Endothelial cell of umbilical vein (primary cell): ENCODE results near the gene JARID2. TPM values are rescaled to one million over a fixed set of nuclear protein-coding genes. Genes with fewer than 3 reads are reported as not detected.

Experiments used
- BruUV-seq: library from RNA; stranded (reverse); fragments of 400-500 nt; replicated peaks from 2 replicates; lab custom pipeline; 2021; lab: Mats Ljungman, UMichigan
- CTCF ChIA-PET: fragments of 300-600, 350-600 bp; sonication (Branson Sonifier 250); formaldehyde crosslinking; loops from one replicate; lab custom pipeline; 2021; ENCODE audit warnings: antibody characterized with exemption, inconsistent platforms; lab: Charles Lee
- POLR2A ChIA-PET: fragments of 300-600, 350-600 bp; sonication (Branson Sonifier 250); formaldehyde crosslinking; loops from one replicate; lab custom pipeline; 2021; ENCODE audit warnings: antibody characterized with exemption, inconsistent platforms; lab: Charles Lee
- DNase-seq: peaks from one replicate; pipeline ENCODE4 v3.0.0-alpha.2; 2011; ENCODE audit warnings: low read depth, low spot score
- FAIRE-seq: peaks from 2 replicates; lab custom pipeline; 2011; peaks lifted over from hg19 to GRCh38; lab: Jason Lieb, UNC
- H2AFZ ChIP-seq: 2 replicates; pipeline ENCODE4 v1.6.0; 2012; ENCODE audit warnings: low read depth, low read length, control low read depth, inconsistent platforms
- H3K27ac ChIP-seq: 2 replicates; pipeline ENCODE4 v1.5.1; 2011; ENCODE audit warnings: low read depth, mild to moderate bottlenecking, control low read depth, low read length, moderate library complexity; ENCODE audit not compliant: insufficient read depth
- H3K27me3 ChIP-seq, 2 experiments: 2 replicates each; pipeline versions ENCODE4 v1.6.0 to v1.6.1; 2011; ENCODE audit warnings: low read length in 2 of 2, mixed read lengths in 1 of 2; ENCODE audit not compliant: control insufficient read depth in 2 of 2, insufficient read depth in 2 of 2
- H3K36me3 ChIP-seq, 2 experiments: 2 replicates in 1 of 2; 3 replicates in 1 of 2; pipeline ENCODE4 v1.5.1; 2011; ENCODE audit warnings: low read length in 2 of 2, mild to moderate bottlenecking in 1 of 2, moderate library complexity in 1 of 2; ENCODE audit not compliant: control insufficient read depth in 2 of 2, insufficient read depth in 2 of 2; ENCODE audit errors: extremely low read depth in 1 of 2
- H3K4me1 ChIP-seq: 3 replicates; pipeline ENCODE4 v1.5.1; 2011; ENCODE audit warnings: mild to moderate bottlenecking, low read length; ENCODE audit not compliant: control insufficient read depth, insufficient read depth; ENCODE audit errors: extremely low read depth
- H3K4me2 ChIP-seq: 2 replicates; pipeline ENCODE4 v1.6.1; 2011; ENCODE audit warnings: low read length, control low read depth, mixed read lengths; ENCODE audit not compliant: insufficient read depth
- H3K4me3 ChIP-seq, 3 experiments: fragments of 200-600 bp in 1 of 3; sonication (generic), shearing (Covaris generic) in 1 of 3; replicated peaks in 1 of 3; 2 replicates each; pipeline ENCODE4 v1.5.1; 2011 to 2016; ENCODE audit warnings: control low read depth in 3 of 3, low read length in 3 of 3, mild to moderate bottlenecking in 2 of 3, inconsistent platforms in 1 of 3, low read depth in 1 of 3, moderate library complexity in 1 of 3; ENCODE audit not compliant: insufficient read depth in 1 of 3
- H3K79me2 ChIP-seq: 2 replicates; pipeline ENCODE4 v1.6.0; 2012; ENCODE audit warnings: low read length, inconsistent platforms; ENCODE audit not compliant: control insufficient read depth, insufficient read depth
- H3K9ac ChIP-seq: replicated peaks from 2 replicates; pipeline ENCODE3; 2011; ENCODE audit warnings: low read length, control low read depth; ENCODE audit not compliant: insufficient read depth; ENCODE audit errors: extremely low read depth
- H3K9me1 ChIP-seq: replicated peaks from 3 replicates; pipeline ENCODE4 v1.6.0; 2011; ENCODE audit warnings: mild to moderate bottlenecking, low read length; ENCODE audit not compliant: control insufficient read depth, insufficient read depth; ENCODE audit errors: extremely low read depth
- H3K9me3 ChIP-seq: replicated peaks from 2 replicates; pipeline ENCODE4 v1.5.1; 2012; ENCODE audit warnings: low read length, inconsistent platforms; ENCODE audit not compliant: control insufficient read depth, insufficient read depth
- H4K20me1 ChIP-seq: replicated peaks from 2 replicates; pipeline ENCODE3; 2011; ENCODE audit warnings: mild to moderate bottlenecking, low read length; ENCODE audit not compliant: control insufficient read depth, insufficient read depth; ENCODE audit errors: extremely low read depth
- GATA2 ChIP-seq: IDR thresholded peaks from 2 replicates; pipeline ENCODE4 v1.7.0; 2011; ENCODE audit warnings: low read depth, mild to moderate bottlenecking, moderate library complexity, mixed read lengths, low read length; ENCODE audit not compliant: insufficient read length, insufficient read depth
- JUN ChIP-seq: IDR thresholded peaks from 2 replicates; pipeline ENCODE4 v1.6.1; 2011; ENCODE audit warnings: borderline replicate concordance, low read depth; ENCODE audit not compliant: insufficient read length, insufficient read depth
- MAX ChIP-seq: IDR thresholded peaks from 2 replicates; pipeline ENCODE4 v1.6.1; 2011; ENCODE audit not compliant: insufficient read depth, insufficient read length
- MYC ChIP-seq: IDR thresholded peaks from one replicate; pipeline ENCODE4 v1.6.1; 2011; ENCODE audit warnings: mild to moderate bottlenecking, low read depth, low read length
- POLR2A ChIP-seq: IDR thresholded peaks from 2 replicates; pipeline ENCODE4 v1.6.1; 2012; ENCODE audit warnings: low read depth, mild to moderate bottlenecking, control low read depth, low read length
- dilution Hi-C: fragments of 300-500 bp; cut with MboI; formaldehyde crosslinking; loops from one replicate; pipeline ENCODE4 v1.15.0; 2019; ENCODE audit warnings: low sequenced_read_pairs; ENCODE audit not compliant: extremely low pct_ligation_motif_present
- intact Hi-C: fragments of 100-400 bp; cut with micrococcal nuclease; formaldehyde crosslinking; loops from one replicate; pipeline ENCODE4 v1.10.0; 2022
- polyA plus RNA-seq, 4 experiments: library from polyadenylated mRNA; depleted of rRNA in 3 of 4; stranded (reverse) in 3 of 4; unstranded in 1 of 4; fragments of >200 nt; gene quantifications; 2 replicates each; pipeline versions ENCODE4 v1.2.1 to v1.2.3, GENCODE V29; 2011 to 2012; ENCODE audit warnings: missing spikeins in 1 of 4
- total RNA-seq: library from RNA; stranded (reverse); gene quantifications from 2 replicates; pipeline ENCODE4 v1.2.3, GENCODE V29; 2021
- TF ChIP-seq, protein P1 (sequence below), 2 donors: IDR thresholded peaks; 1 replicate in 1 of 2; 2 replicates in 1 of 2; pipeline ENCODE4 v1.5.1; 2011; ENCODE audit warnings: low read length in 2 of 2, mild to moderate bottlenecking in 2 of 2, moderate library complexity in 2 of 2, control low read depth in 1 of 2, inconsistent platforms in 1 of 2, low read depth in 1 of 2; ENCODE audit not compliant: insufficient read depth in 1 of 2; ENCODE audit errors: extremely low read depth in 1 of 2

The JARID2 gene
- total and polyA plus RNA-seq, 2 donors (not counting 3 experiments of a cell fraction or from before 2014, with no cell fraction given): 2.9 to 10.6 TPM

GRCh38 chr6:15510536-15511247 lies 264.8 kb downstream of the JARID2 start:
- Histone ChIP-seq H3K27me3 (no peaks in the 10 kb centered on the region), H3K27ac (no peak overlapping the region), H3K79me2 (no peaks in the 10 kb centered on the region), H3K9me1 (no peaks in the 10 kb centered on the region), H3K4me3 (no peak overlapping the region), H3K9me3 (no peaks in the 10 kb centered on the region), H3K4me1 (peaks cover under 1% of the 10 kb centered on the region), H4K20me1 (no peaks in the 10 kb centered on the region), H3K36me3 (peaks cover 0 to 7% of the 10 kb centered on the region in 2 experiments), H2AFZ (no peak overlapping the region), H3K9ac (no peak overlapping the region), H3K4me2 (no peak overlapping the region)
- intact Hi-C loops: no loop called here
- TF ChIP-seq POLR2A (no peak), MYC (no peak), GATA2 (no peak), JUN (no peak), MAX (no peak)
- TF ChIP-seq, protein P1, sequence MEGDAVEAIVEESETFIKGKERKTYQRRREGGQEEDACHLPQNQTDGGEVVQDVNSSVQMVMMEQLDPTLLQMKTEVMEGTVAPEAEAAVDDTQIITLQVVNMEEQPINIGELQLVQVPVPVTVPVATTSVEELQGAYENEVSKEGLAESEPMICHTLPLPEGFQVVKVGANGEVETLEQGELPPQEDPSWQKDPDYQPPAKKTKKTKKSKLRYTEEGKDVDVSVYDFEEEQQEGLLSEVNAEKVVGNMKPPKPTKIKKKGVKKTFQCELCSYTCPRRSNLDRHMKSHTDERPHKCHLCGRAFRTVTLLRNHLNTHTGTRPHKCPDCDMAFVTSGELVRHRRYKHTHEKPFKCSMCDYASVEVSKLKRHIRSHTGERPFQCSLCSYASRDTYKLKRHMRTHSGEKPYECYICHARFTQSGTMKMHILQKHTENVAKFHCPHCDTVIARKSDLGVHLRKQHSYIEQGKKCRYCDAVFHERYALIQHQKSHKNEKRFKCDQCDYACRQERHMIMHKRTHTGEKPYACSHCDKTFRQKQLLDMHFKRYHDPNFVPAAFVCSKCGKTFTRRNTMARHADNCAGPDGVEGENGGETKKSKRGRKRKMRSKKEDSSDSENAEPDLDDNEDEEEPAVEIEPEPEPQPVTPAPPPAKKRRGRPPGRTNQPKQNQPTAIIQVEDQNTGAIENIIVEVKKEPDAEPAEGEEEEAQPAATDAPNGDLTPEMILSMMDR (IDR thresholded peaks at IDR 0.05; ENCODE audit: extremely low read depth in 1 of 2, insufficient read depth in 1 of 2, low read depth in 1 of 2, low read length in 2 of 2): no peak
- POLR2A ChIA-PET: no interaction called here
- dilution Hi-C loops: no loop called here
- FAIRE-seq (no peak), DNase-seq (no peak)
- no TSS peak for BruUV-seq
- CTCF ChIA-PET: no interaction called here
